DMS 273 (cell line): ENCODE measurements around the gene PROSER3.
"Not testable (repeated sequence)": the region's sequence is repeated elsewhere in the genome, so short reads cannot be mapped to it uniquely, and the experiment has no call there.

Experiments
- DNase-seq: peaks from one replicate; lab custom pipeline; 2025; ENCODE audit not compliant: unreplicated experiment; lab: John Stamatoyannopoulos, UW

PROSER3 gene

GRCh38 chr19:35722461-35722860 lies 35.5 kb upstream of the PROSER3 start:
- no peak for DNase-seq

- DNase-seq = no peak
Observed at GRCh38 chr19:35722897-35723296, 35.1 kb upstream of the PROSER3 start.

- no peak for DNase-seq
Observed at GRCh38 chr19:35723671-35724070, 34.3 kb upstream of the PROSER3 start.

GRCh38 chr19:35724132-35724531 lies 33.8 kb upstream of the PROSER3 start:
- DNase-seq = not testable (repeated sequence)

GRCh38 chr19:35724560-35724959 lies 33.4 kb upstream of the PROSER3 start:
- no peak for DNase-seq

GRCh38 chr19:35725216-35725861 lies 32.6 kb upstream of the PROSER3 start:
- DNase-seq = no peak

GRCh38 chr19:35727053-35727955 lies 30.7 kb upstream of the PROSER3 start:
- no peak for DNase-seq

GRCh38 chr19:35727956-35728706 lies 29.8 kb upstream of the PROSER3 start:
- no peak for DNase-seq

- DNase-seq = no peak
Observed at GRCh38 chr19:35729021-35729420, 29.0 kb upstream of the PROSER3 start.

GRCh38 chr19:35729763-35730162 lies 28.2 kb upstream of the PROSER3 start:
- DNase-seq = no peak

GRCh38 chr19:35730326-35730725 lies 27.6 kb upstream of the PROSER3 start:
- no peak for DNase-seq

- no peak for DNase-seq
Observed at GRCh38 chr19:35731353-35731752, 26.6 kb upstream of the PROSER3 start.

- DNase-seq = no peak
Observed at GRCh38 chr19:35731779-35732405, 26.1 kb upstream of the PROSER3 start.

GRCh38 chr19:35732540-35733179 lies 25.3 kb upstream of the PROSER3 start:
- no peak for DNase-seq

- no peak for DNase-seq
Observed at GRCh38 chr19:35733180-35734125, 24.5 kb upstream of the PROSER3 start.

- DNase-seq = no peak
Observed at GRCh38 chr19:35734273-35734672, 23.7 kb upstream of the PROSER3 start.

- no peak for DNase-seq
Observed at GRCh38 chr19:35734889-35735288, 23.1 kb upstream of the PROSER3 start.

- DNase-seq = peak; percentile 42
Observed at GRCh38 chr19:35736913-35737886, 20.8 kb upstream of the PROSER3 start.
